Panc1 (cell line): ENCODE measurements around the gene RAPGEF1.

Experiments used
- POLR2AphosphoS5 ChIP-seq: IDR thresholded peaks from 2 replicates; pipeline ENCODE4 v1.6.1; 2012; ENCODE audit warnings: mild to moderate bottlenecking, low read depth, low read length, moderate library complexity
- TF ChIP-seq, protein P1 (sequence below), 2 experiments: IDR thresholded peaks; 2 replicates each; pipeline ENCODE4 v1.6.1; 2011 to 2012; ENCODE audit warnings: low read depth in 2 of 2, control low read depth in 1 of 2, low read length in 1 of 2, mild to moderate bottlenecking in 1 of 2, moderate library complexity in 1 of 2; ENCODE audit not compliant: insufficient read depth in 1 of 2

- TF ChIP-seq, protein P1, sequence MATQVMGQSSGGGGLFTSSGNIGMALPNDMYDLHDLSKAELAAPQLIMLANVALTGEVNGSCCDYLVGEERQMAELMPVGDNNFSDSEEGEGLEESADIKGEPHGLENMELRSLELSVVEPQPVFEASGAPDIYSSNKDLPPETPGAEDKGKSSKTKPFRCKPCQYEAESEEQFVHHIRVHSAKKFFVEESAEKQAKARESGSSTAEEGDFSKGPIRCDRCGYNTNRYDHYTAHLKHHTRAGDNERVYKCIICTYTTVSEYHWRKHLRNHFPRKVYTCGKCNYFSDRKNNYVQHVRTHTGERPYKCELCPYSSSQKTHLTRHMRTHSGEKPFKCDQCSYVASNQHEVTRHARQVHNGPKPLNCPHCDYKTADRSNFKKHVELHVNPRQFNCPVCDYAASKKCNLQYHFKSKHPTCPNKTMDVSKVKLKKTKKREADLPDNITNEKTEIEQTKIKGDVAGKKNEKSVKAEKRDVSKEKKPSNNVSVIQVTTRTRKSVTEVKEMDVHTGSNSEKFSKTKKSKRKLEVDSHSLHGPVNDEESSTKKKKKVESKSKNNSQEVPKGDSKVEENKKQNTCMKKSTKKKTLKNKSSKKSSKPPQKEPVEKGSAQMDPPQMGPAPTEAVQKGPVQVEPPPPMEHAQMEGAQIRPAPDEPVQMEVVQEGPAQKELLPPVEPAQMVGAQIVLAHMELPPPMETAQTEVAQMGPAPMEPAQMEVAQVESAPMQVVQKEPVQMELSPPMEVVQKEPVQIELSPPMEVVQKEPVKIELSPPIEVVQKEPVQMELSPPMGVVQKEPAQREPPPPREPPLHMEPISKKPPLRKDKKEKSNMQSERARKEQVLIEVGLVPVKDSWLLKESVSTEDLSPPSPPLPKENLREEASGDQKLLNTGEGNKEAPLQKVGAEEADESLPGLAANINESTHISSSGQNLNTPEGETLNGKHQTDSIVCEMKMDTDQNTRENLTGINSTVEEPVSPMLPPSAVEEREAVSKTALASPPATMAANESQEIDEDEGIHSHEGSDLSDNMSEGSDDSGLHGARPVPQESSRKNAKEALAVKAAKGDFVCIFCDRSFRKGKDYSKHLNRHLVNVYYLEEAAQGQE (IDR thresholded peaks at IDR 0.05; ENCODE audit: insufficient read depth in 1 of 2, low read depth in 2 of 2, low read length in 1 of 2): no peak
- no peak for TF ChIP-seq POLR2AphosphoS5
Measured at GRCh38 chr9:131530546-131530919, 209.3 kb downstream of the RAPGEF1 start.
